HG02678 (cell line): ENCODE results near the gene UGT1A3.
"Not testable (repeated sequence)": the region's sequence is repeated elsewhere in the genome, so short reads cannot be mapped to it uniquely, and the experiment has no call there.

Experiments
- ATAC-seq: cut with Tn5 transposase; IDR thresholded peaks from one replicate; pipeline ENCODE4 v1.9.1; 2021; ENCODE audit warnings: mild to moderate bottlenecking, moderate library complexity; ENCODE audit not compliant: unreplicated experiment

The UGT1A3 gene

GRCh38 chr2:233728723-233729301 is at the start of gene UGT1A3:
TSS of gene UGT1A3 (plus strand) at chr2:233729042. CDS start at chr2:233729127, 85 bp downstream.
- ATAC-seq = no peak

- no peak for ATAC-seq
Measured at GRCh38 chr2:233679196-233679595, 49.6 kb upstream of the UGT1A3 start.

GRCh38 chr2:233680361-233681045 is 48.3 kb upstream of the UGT1A3 start:
- no peak for ATAC-seq

GRCh38 chr2:233681521-233682099 is 47.2 kb upstream of the UGT1A3 start, which contains the start of gene UGT1A7:
TSS of gene UGT1A7 (plus strand) at chr2:233681901. CDS start at chr2:233681938, 37 bp downstream.
- ATAC-seq = no peak

- ATAC-seq = no peak
Measured at GRCh38 chr2:233684640-233685039, 44.2 kb upstream of the UGT1A3 start.

GRCh38 chr2:233686928-233687327 is 41.9 kb upstream of the UGT1A3 start:
- ATAC-seq = no peak

- ATAC-seq = no peak
Measured at GRCh38 chr2:233688341-233688740, 40.5 kb upstream of the UGT1A3 start.

GRCh38 chr2:233689031-233689430 is 39.8 kb upstream of the UGT1A3 start:
- ATAC-seq = no peak

- no peak for ATAC-seq
Measured at GRCh38 chr2:233689501-233689900, 39.3 kb upstream of the UGT1A3 start.

GRCh38 chr2:233690444-233690843 is 38.4 kb upstream of the UGT1A3 start:
- ATAC-seq = no peak

GRCh38 chr2:233691443-233692433 is 37.1 kb upstream of the UGT1A3 start:
- ATAC-seq = no peak

GRCh38 chr2:233692648-233693047 is 36.2 kb upstream of the UGT1A3 start, which contains the start of gene UGT1A6:
TSS of gene UGT1A6 (plus strand) at chr2:233692890. CDS start at chr2:233693005, 115 bp downstream.
- ATAC-seq = no peak

GRCh38 chr2:233693963-233694362 is 34.9 kb upstream of the UGT1A3 start:
- no peak for ATAC-seq

- no peak for ATAC-seq
Measured at GRCh38 chr2:233698740-233699139, 30.1 kb upstream of the UGT1A3 start.

- ATAC-seq = no peak
Measured at GRCh38 chr2:233699424-233700027, 29.3 kb upstream of the UGT1A3 start.

- ATAC-seq = no peak
Measured at GRCh38 chr2:233700028-233700635, 28.7 kb upstream of the UGT1A3 start.

- not testable (repeated sequence) for ATAC-seq
Measured at GRCh38 chr2:233700842-233701241, 28.0 kb upstream of the UGT1A3 start.

- ATAC-seq = no peak
Measured at GRCh38 chr2:233702238-233702637, 26.6 kb upstream of the UGT1A3 start.

GRCh38 chr2:233705911-233706506 is 22.8 kb upstream of the UGT1A3 start:
- ATAC-seq = no peak

GRCh38 chr2:233706720-233707119 is 22.1 kb upstream of the UGT1A3 start:
- ATAC-seq = no peak
